GM19099 (cell line): ENCODE measurements around the gene NTN3.
A peak's percentile ranks its signal among the peaks of the same experiment; 100 is the strongest.

Source experiments
- POLR2A ChIP-seq: IDR thresholded peaks from 3 replicates; pipeline ENCODE4 v1.6.1; 2011; ENCODE audit warnings: low read depth; ENCODE audit not compliant: insufficient read length; ENCODE audit errors: extremely low read depth

The NTN3 gene

GRCh38 chr16:2471016-2471652, at the start of gene NTN3:
NTN3 (plus strand) TSS chr16:2471297; CDS start chr16:2471702, 405 bp downstream.
- TF ChIP-seq POLR2A: no peak

DNA sequence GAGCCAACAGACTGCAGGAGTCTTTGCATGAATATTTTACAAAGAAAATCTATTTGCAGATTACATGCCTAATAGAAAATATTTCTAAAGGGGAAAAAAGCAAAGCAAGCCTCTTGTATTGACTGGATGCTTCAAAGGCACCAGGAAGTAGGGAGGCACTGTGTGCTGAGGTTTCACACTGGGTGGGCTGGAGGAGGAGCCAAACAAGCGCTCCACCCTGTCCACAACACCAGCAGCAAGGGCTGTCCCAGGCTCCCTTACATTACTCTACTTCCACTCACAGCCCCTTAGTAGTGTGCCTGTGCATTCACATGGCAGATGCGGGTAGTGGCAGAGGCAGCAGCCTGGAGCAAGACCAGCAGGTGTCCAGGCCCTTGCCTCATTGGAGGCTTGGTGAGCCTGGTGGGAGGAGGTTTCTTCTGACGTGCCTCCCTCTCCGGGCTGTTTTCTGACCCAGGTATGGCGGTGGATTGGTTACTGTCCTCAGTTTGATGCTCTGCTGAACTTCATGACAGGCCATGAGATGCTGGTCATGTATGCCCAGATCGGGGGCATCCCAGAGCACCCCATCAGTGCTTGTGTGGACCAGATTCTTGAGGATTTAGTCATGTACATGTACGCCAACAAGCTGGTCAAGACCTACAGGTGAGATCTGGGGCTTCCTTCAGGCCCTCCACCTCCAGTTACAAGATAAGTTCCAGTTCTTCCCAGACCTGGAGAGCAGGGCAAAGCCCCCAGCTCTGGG, 48.8 kb upstream of the NTN3 start:
- no peak for TF ChIP-seq POLR2A

- no peak for TF ChIP-seq POLR2A
Measured at GRCh38 chr16:2424061-2425007, 46.8 kb upstream of the NTN3 start.

- no peak for TF ChIP-seq POLR2A
Measured at GRCh38 chr16:2425008-2425518, 46.0 kb upstream of the NTN3 start.

GRCh38 chr16:2425825-2426430, 45.2 kb upstream of the NTN3 start:
- no peak for TF ChIP-seq POLR2A

GRCh38 chr16:2426941-2427361, 44.1 kb upstream of the NTN3 start:
- no peak for TF ChIP-seq POLR2A

GRCh38 chr16:2427526-2427925, 43.6 kb upstream of the NTN3 start:
- no peak for TF ChIP-seq POLR2A

DNA sequence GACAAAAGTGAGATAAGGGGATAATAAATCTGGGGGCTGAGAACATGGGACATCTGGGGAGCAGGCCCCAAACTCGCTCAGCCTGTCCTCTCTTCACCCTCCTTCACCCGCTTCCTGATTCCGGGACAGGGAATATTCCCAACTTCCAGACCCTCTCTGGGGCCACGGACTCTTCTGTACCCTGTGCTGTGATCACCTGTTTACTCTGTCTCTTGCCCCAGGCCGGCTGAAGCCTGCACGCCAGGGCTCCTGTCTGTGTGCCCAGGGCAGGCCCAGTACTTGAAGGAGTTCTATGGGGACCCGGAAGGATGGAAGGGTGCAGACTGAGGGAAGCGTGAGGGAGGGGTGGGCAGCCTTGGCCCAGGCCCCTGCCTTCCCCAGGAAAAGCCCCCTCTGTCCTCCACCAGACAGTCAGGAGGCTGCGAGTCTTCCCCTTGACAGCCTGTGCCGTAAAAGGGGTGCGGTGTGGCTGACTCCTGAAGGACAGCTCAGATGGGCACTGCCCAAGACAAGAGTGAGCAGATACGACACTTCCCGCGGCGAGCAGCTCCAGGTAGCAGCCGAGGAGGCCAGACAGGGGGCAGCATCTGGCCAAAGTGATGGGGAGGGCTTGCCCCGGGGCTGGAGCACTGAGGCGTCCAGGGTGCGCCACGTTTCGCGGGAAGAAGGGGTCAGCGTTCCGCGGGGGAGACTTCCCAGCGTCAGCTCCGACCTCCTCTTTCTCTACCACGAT, 42.9 kb upstream of the NTN3 start:
- TF ChIP-seq POLR2A: no peak

- no peak for TF ChIP-seq POLR2A
Measured at GRCh38 chr16:2428784-2429033, 42.4 kb upstream of the NTN3 start.

- peak; percentile 77 for TF ChIP-seq POLR2A
Measured at GRCh38 chr16:2429034-2429770, 41.9 kb upstream of the NTN3 start, which contains the start of gene CCNF. CCNF (plus strand) TSS chr16:2429447; CDS start chr16:2429482, 35 bp downstream.

GRCh38 chr16:2429771-2430663, 41.1 kb upstream of the NTN3 start:
- TF ChIP-seq POLR2A: no peak

GRCh38 chr16:2432286-2432685, 38.8 kb upstream of the NTN3 start:
- no peak for TF ChIP-seq POLR2A
